IMR-90 (cell line): ENCODE results near the gene TSPAN1. TPM values are rescaled to one million over a fixed set of nuclear protein-coding genes. Genes with fewer than 3 reads are reported as not detected.

ENCODE experiments used
- ATAC-seq: fragments of 200-7000 bp; cut with Tn5 transposase; 2 replicates; pipeline ENCODE4 v1.9.1; 2020; ENCODE audit warnings: low read depth, mild to moderate bottlenecking, moderate library complexity
- BruUV-seq: library from RNA; stranded (reverse); fragments of 400-500 nt; replicated peaks from 2 replicates; lab custom pipeline; 2021; lab: Mats Ljungman, UMichigan
- CTCF ChIA-PET: fragments of 300-600 bp; formaldehyde crosslinking; extraction: SDS; loops from one replicate; lab custom pipeline; 2021; ENCODE audit warnings: antibody characterized with exemption; lab: Yijun Ruan, JAX
- POLR2A ChIA-PET: fragments of 300-600 bp; sonication (Branson Sonifier 250); formaldehyde crosslinking; loops from one replicate; lab custom pipeline; 2022; ENCODE audit warnings: antibody characterized with exemption; ENCODE audit not compliant: unreplicated experiment; lab: Charles Lee
- DNase-seq: peaks from one replicate; pipeline ENCODE4 v3.0.0; 2013
- H2AFZ ChIP-seq: replicated peaks from 2 replicates; pipeline ENCODE3; 2013; ENCODE audit warnings: low read length, mild to moderate bottlenecking; ENCODE audit not compliant: poor library complexity
- H2AK5ac ChIP-seq: 2 replicates; pipeline ENCODE4 v1.6.1; 2013; ENCODE audit warnings: low read depth, low read length, inconsistent platforms
- H2AK9ac ChIP-seq: replicated peaks from 2 replicates; pipeline ENCODE3; 2013; ENCODE audit warnings: mild to moderate bottlenecking, low read depth, low read length, moderate library complexity; ENCODE audit not compliant: poor library complexity
- H2BK120ac ChIP-seq: 2 replicates; pipeline ENCODE4 v1.6.1; 2013; ENCODE audit warnings: low read depth, low read length, inconsistent platforms
- H2BK15ac ChIP-seq: 3 replicates; pipeline ENCODE4 v1.6.1; 2013; ENCODE audit warnings: low read depth, low read length, inconsistent platforms
- H2BK20ac ChIP-seq: 2 replicates; pipeline ENCODE4 v1.6.1; 2013; ENCODE audit warnings: low read depth, mild to moderate bottlenecking, inconsistent platforms, low read length, moderate library complexity
- H2BK5ac ChIP-seq: 2 replicates; pipeline ENCODE4 v1.6.1; 2013; ENCODE audit warnings: mild to moderate bottlenecking, low read depth, low read length, inconsistent platforms; ENCODE audit not compliant: poor library complexity, severe bottlenecking
- H3K14ac ChIP-seq: replicated peaks from 2 replicates; pipeline ENCODE4 v1.6.1; 2013; ENCODE audit warnings: low read depth, low read length, inconsistent platforms
- H3K18ac ChIP-seq: 2 replicates; pipeline ENCODE4 v1.6.1; 2013; ENCODE audit warnings: low read depth, low read length, control low read depth
- H3K23ac ChIP-seq: 2 replicates; pipeline ENCODE4 v1.6.1; 2013; ENCODE audit warnings: low read depth, low read length, inconsistent platforms
- H3K27ac ChIP-seq: 2 replicates; pipeline ENCODE4 v1.5.1; 2013; ENCODE audit warnings: mild to moderate bottlenecking, control low read depth, low read length; ENCODE audit not compliant: insufficient read depth
- H3K27me3 ChIP-seq: 2 replicates; pipeline ENCODE4 v1.6.1; 2013; ENCODE audit warnings: low read length; ENCODE audit not compliant: control insufficient read depth, insufficient read depth
- H3K36me3 ChIP-seq: 2 replicates; pipeline ENCODE4 v1.6.1; 2013; ENCODE audit warnings: low read length, mixed read lengths; ENCODE audit not compliant: control insufficient read depth, insufficient read depth
- H3K4ac ChIP-seq: 2 replicates; pipeline ENCODE4 v1.6.1; 2013; ENCODE audit warnings: low read depth, low read length, inconsistent platforms
- H3K4me1 ChIP-seq: 2 replicates; pipeline ENCODE4 v1.6.1; 2013; ENCODE audit warnings: low read length, mixed read lengths; ENCODE audit not compliant: control insufficient read depth, insufficient read depth
- H3K4me2 ChIP-seq: 2 replicates; pipeline ENCODE4 v1.6.1; 2013; ENCODE audit warnings: low read depth, mild to moderate bottlenecking, control low read depth, low read length, moderate library complexity
- H3K4me3 ChIP-seq: 2 replicates; pipeline ENCODE4 v1.5.1; 2013; ENCODE audit warnings: low read depth, mild to moderate bottlenecking, control low read depth, low read length, moderate library complexity; ENCODE audit not compliant: insufficient read depth
- H3K56ac ChIP-seq: 2 replicates; pipeline ENCODE4 v1.6.1; 2013; ENCODE audit warnings: low read length, inconsistent platforms; ENCODE audit not compliant: insufficient read depth; ENCODE audit errors: extremely low read depth
- H3K79me1 ChIP-seq, 2 experiments: 2 replicates each; pipeline ENCODE4 v1.6.1; 2013; ENCODE audit warnings: low read length in 2 of 2, inconsistent platforms in 1 of 2, low read depth in 1 of 2
- H3K9ac ChIP-seq: 2 replicates; pipeline ENCODE4 v1.6.1; 2013; ENCODE audit warnings: low read depth, low read length, control low read depth
- H3K9me1 ChIP-seq: 2 replicates; pipeline ENCODE4 v1.6.1; 2013; ENCODE audit warnings: low read length, inconsistent platforms; ENCODE audit not compliant: insufficient read depth
- H3K9me3 ChIP-seq: 2 replicates; pipeline ENCODE4 v1.6.1; 2013; ENCODE audit warnings: low read length; ENCODE audit not compliant: control insufficient read depth, insufficient read depth
- H4K20me1 ChIP-seq: 2 replicates; pipeline ENCODE4 v1.6.1; 2013; ENCODE audit warnings: low read length, inconsistent platforms; ENCODE audit not compliant: insufficient read depth
- H4K5ac ChIP-seq: 2 replicates; pipeline ENCODE4 v1.6.1; 2013; ENCODE audit warnings: mild to moderate bottlenecking, low read depth, low read length, control low read depth
- H4K8ac ChIP-seq, 2 experiments: 2 replicates each; pipeline ENCODE4 v1.6.1; 2013; ENCODE audit warnings: low read depth in 2 of 2, low read length in 2 of 2, control low read depth in 1 of 2, inconsistent platforms in 1 of 2
- H4K91ac ChIP-seq: 2 replicates; pipeline ENCODE4 v1.6.1; 2013; ENCODE audit warnings: low read depth, low read length, inconsistent platforms; ENCODE audit not compliant: insufficient read depth
- BHLHE40 ChIP-seq: fragments of 150-350 bp; IDR thresholded peaks from 2 replicates; pipeline ENCODE4 v1.6.1; 2016; ENCODE audit warnings: mild to moderate bottlenecking, low read depth, low read length
- CEBPB ChIP-seq: IDR thresholded peaks from 2 replicates; pipeline ENCODE4 v1.6.1; 2012; ENCODE audit warnings: low read depth, low read length, improper control_type of control experiment
- CHD1 ChIP-seq: IDR thresholded peaks from 2 replicates; pipeline ENCODE4 v1.6.1; 2012; ENCODE audit warnings: low read depth, low read length, improper control_type of control experiment
- CTCF ChIP-seq: conservative IDR thresholded peaks from 2 replicates; pipeline ENCODE4 v1.5.1; 2012; ENCODE audit warnings: mild to moderate bottlenecking, low read depth, low read length, improper control_type of control experiment
- FOS ChIP-seq: fragments of 150-350 bp; IDR thresholded peaks from 2 replicates; pipeline ENCODE4 v1.6.1; 2016; ENCODE audit warnings: low read depth, low read length
- MAFK ChIP-seq: IDR thresholded peaks from 2 replicates; pipeline ENCODE4 v1.6.1; 2012; ENCODE audit warnings: low read depth, low read length, improper control_type of control experiment
- MAZ ChIP-seq: IDR thresholded peaks from 2 replicates; pipeline ENCODE4 v1.6.1; 2012; ENCODE audit warnings: low read depth, mild to moderate bottlenecking, low read length, improper control_type of control experiment, moderate library complexity, borderline replicate concordance
- MXI1 ChIP-seq: IDR thresholded peaks from 2 replicates; pipeline ENCODE4 v1.6.1; 2012; ENCODE audit warnings: low read depth, mild to moderate bottlenecking, low read length, moderate library complexity, borderline replicate concordance
- NFE2L2 ChIP-seq: fragments of 150-350 bp; IDR thresholded peaks from 2 replicates; pipeline ENCODE4 v1.6.1; 2016; ENCODE audit warnings: low read depth, mild to moderate bottlenecking, low read length
- POLR2A ChIP-seq: IDR thresholded peaks from 2 replicates; pipeline ENCODE4 v1.6.1; 2012; ENCODE audit warnings: mild to moderate bottlenecking, low read depth, low read length
- RAD21 ChIP-seq: IDR thresholded peaks from 2 replicates; pipeline ENCODE4 v1.6.1; 2012; ENCODE audit warnings: low read length, improper control_type of control experiment
- RCOR1 ChIP-seq: IDR thresholded peaks from 2 replicates; pipeline ENCODE4 v1.6.1; 2012; ENCODE audit warnings: mild to moderate bottlenecking, low read length, improper control_type of control experiment; ENCODE audit not compliant: insufficient replicate concordance
- RFX5 ChIP-seq: IDR thresholded peaks from 2 replicates; pipeline ENCODE4 v1.8.0; 2012; ENCODE audit warnings: low read depth, mild to moderate bottlenecking, low read length, moderate library complexity
- SMC3 ChIP-seq: fragments of 150-350 bp; IDR thresholded peaks from 2 replicates; pipeline ENCODE4 v1.6.1; 2016; ENCODE audit warnings: low read depth, mild to moderate bottlenecking, antibody characterized with exemption, low read length, moderate library complexity
- USF2 ChIP-seq: fragments of 150-350 bp; IDR thresholded peaks from 2 replicates; pipeline ENCODE4 v1.6.1; 2017; ENCODE audit warnings: mild to moderate bottlenecking, antibody characterized with exemption, low read length, low read depth
- WGBS, 2 experiments: methylation state at CpG; one replicate each; pipeline versions ENCODE4 v1.1.5 to v1.1.7; 2013; ENCODE audit warnings: missing lambda C conversion rate in 2 of 2; ENCODE audit not compliant: insufficient read length in 1 of 2; ENCODE audit errors: extremely low coverage in 2 of 2; 5-methylcytosine and 5-hydroxymethylcytosine counted together
- dilution Hi-C: fragments of 300-500 bp; cut with HindIII; formaldehyde crosslinking; loops from one replicate; pipeline ENCODE4 v1.14.3; 2018; ENCODE audit warnings: low sequenced_read_pairs; ENCODE audit not compliant: unreplicated experiment
- in situ Hi-C: fragments of 300-500 bp; cut with MboI; formaldehyde crosslinking; loops from 3 replicates; pipeline ENCODE4 v1.14.3; 2019; ENCODE audit warnings: low sequenced_read_pairs, inconsistent platforms, mixed read lengths
- intact Hi-C: fragments of 100-400 bp; cut with micrococcal nuclease; formaldehyde crosslinking; loops from 2 replicates; pipeline ENCODE4 v1.10.0; 2022
- polyA plus RNA-seq, 3 experiments: library from polyadenylated mRNA; depleted of rRNA; stranded (reverse); fragments of >200 nt; gene quantifications; 2 replicates each; pipeline ENCODE4 v1.2.3, GENCODE V29; 2012; ENCODE audit warnings: low replicate concordance in 1 of 3
- total RNA-seq: library from RNA; depleted of rRNA; stranded (reverse); fragments of >200 nt; gene quantifications from 2 replicates; pipeline ENCODE4 v1.2.3, GENCODE V29; 2012
- TF ChIP-seq, protein P1 (sequence below): fragments of 150-350 bp; IDR thresholded peaks from 2 replicates; pipeline ENCODE4 v1.6.1; 2016; ENCODE audit warnings: low read depth, mild to moderate bottlenecking, low read length, moderate library complexity, borderline replicate concordance

TSPAN1 gene
- total and polyA plus RNA-seq, 2 of the 4 experiments (the other 2 are of a cell fraction): 0.18 to 0.82 TPM

GRCh38 chr1:46197560-46197963 lies 22.7 kb downstream of the TSPAN1 start:
- Histone ChIP-seq H3K23ac (peak overlapping the region; percentile 80), H3K4me3 (peak overlapping the region; percentile 72), H2AFZ (peak overlapping the region; percentile 98), H3K36me3 (peaks cover 22% of the 10 kb centered on the region), H2BK5ac (peak overlapping the region; percentile 47), H3K4me1 (peaks cover 4% of the 10 kb centered on the region; the same call in 1 of the 2 replicates), H3K14ac (peak overlapping the region; percentile 97), H4K20me1 (no peaks in the 10 kb centered on the region), H3K4ac (peak overlapping the region; percentile 86), H3K27ac (peak overlapping the region; percentile 74), H3K27me3 (no peaks in the 10 kb centered on the region), H3K9me1 (peaks cover 11% of the 10 kb centered on the region), H2BK120ac (peak overlapping the region; percentile 68), H2AK9ac (peak overlapping the region; percentile 100), H4K91ac (peak overlapping the region; percentile 98), H4K5ac (peak overlapping the region; percentile 90), H2BK15ac (peak overlapping the region; percentile 42; the same call in 1 of the 3 replicates), H3K4me2 (peak overlapping the region; percentile 93), H2BK20ac (peak overlapping the region; percentile 49; the same call in 1 of the 2 replicates), H2AK5ac (peak overlapping the region; percentile 87), H4K8ac (peak overlapping the region; percentile 95 to 98), H3K79me1 (peaks cover 14 to 45% of the 10 kb centered on the region in 2 experiments), H3K18ac (peak overlapping the region; percentile 52), H3K9ac (peak overlapping the region; percentile 81), H3K56ac (peak overlapping the region; percentile 82; the same call in 1 of the 2 replicates), H3K9me3 (no peaks in the 10 kb centered on the region)
- POLR2A ChIA-PET: interaction anchor here (0.6 to 1.1 kb wide), 2 partner anchors 65 to 70 kb away, joined by 3 read pairs; partner anchors contain the start of gene PIK3R3
- no peak for TF ChIP-seq RFX5
- TF ChIP-seq FOS: no peak
- TF ChIP-seq CHD1: no peak
- no peak for TF ChIP-seq MAZ
- no peak for TF ChIP-seq MAFK
- no peak for TF ChIP-seq POLR2A
- TF ChIP-seq RAD21: no peak
- TF ChIP-seq, protein P1, sequence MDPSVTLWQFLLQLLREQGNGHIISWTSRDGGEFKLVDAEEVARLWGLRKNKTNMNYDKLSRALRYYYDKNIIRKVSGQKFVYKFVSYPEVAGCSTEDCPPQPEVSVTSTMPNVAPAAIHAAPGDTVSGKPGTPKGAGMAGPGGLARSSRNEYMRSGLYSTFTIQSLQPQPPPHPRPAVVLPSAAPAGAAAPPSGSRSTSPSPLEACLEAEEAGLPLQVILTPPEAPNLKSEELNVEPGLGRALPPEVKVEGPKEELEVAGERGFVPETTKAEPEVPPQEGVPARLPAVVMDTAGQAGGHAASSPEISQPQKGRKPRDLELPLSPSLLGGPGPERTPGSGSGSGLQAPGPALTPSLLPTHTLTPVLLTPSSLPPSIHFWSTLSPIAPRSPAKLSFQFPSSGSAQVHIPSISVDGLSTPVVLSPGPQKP: no peak
- no peak for TF ChIP-seq CEBPB
- TF ChIP-seq SMC3: no peak
- TF ChIP-seq MXI1: no peak
- TF ChIP-seq CTCF: no peak
- no peak for TF ChIP-seq BHLHE40
- TF ChIP-seq USF2: no peak
- no peak for TF ChIP-seq NFE2L2
- no peak for TF ChIP-seq RCOR1
- CTCF ChIA-PET: interaction anchor here (1.6 kb wide), 1 partner anchor 18 kb away, joined by 4 read pairs; no protein-coding TSS in a partner anchor
- BruUV-seq: no TSS peak
- dilution Hi-C loops (loop anchor here (25.0 kb wide), 1 partner anchor 160 kb away; no protein-coding TSS in a partner anchor), in situ Hi-C loops (no loop called here), intact Hi-C loops (no loop called here)
- DNase-seq: no peak
- peak; percentile 32 for ATAC-seq
- WGBS, 2 experiments: no CpG with 5 or more reads among the region's 9 CpGs
